PC-3 (cell line): ENCODE data around the gene CRB3. TPM values are rescaled to one million over a fixed set of nuclear protein-coding genes. Genes with fewer than 3 reads are reported as not detected.
"Not testable (repeated sequence)": the region's sequence is repeated elsewhere in the genome, so short reads cannot be mapped to it uniquely, and the experiment has no call there.

Source experiments
- ATAC-seq: fragments of 200-7000 bp; cut with Tn5 transposase; 2 replicates; pipeline ENCODE4 v1.9.1; 2020; ENCODE audit warnings: mild to moderate bottlenecking, moderate library complexity
- BruUV-seq: library from RNA; stranded (reverse); fragments of 400-500 nt; replicated peaks from 2 replicates; lab custom pipeline; 2021; lab: Mats Ljungman, UMichigan
- CTCF ChIA-PET: fragments of 300-600 bp; sonication (Branson Sonifier 250); formaldehyde crosslinking; loops from one replicate; lab custom pipeline; 2022; ENCODE audit warnings: antibody characterized with exemption; lab: Charles Lee
- POLR2A ChIA-PET: fragments of 300-600 bp; sonication (Branson Sonifier 250); formaldehyde crosslinking; loops from one replicate; lab custom pipeline; 2022; ENCODE audit warnings: antibody characterized with exemption; ENCODE audit not compliant: unreplicated experiment; lab: Charles Lee
- DNase-seq: peaks from one replicate; pipeline ENCODE4 v3.0.0-alpha.2; 2015
- H2AFZ ChIP-seq: fragments of 300-600 bp; sonication (generic); 2 replicates; pipeline ENCODE4 v1.6.0; 2016; ENCODE audit warnings: antibody characterized with exemption, low read length
- H3F3A ChIP-seq: fragments of 300-600 bp; sonication (generic); one replicate; pipeline ENCODE4 v1.6.0; 2017; ENCODE audit warnings: antibody characterized with exemption, low read length, control low read depth, mild to moderate bottlenecking; ENCODE audit not compliant: unreplicated experiment
- H3K27ac ChIP-seq: fragments of 300-600 bp; sonication (generic); 2 replicates; pipeline ENCODE4 v1.5.1; 2016; ENCODE audit warnings: mild to moderate bottlenecking, low read length
- H3K27me3 ChIP-seq: fragments of 300-600 bp; sonication (generic); 2 replicates; pipeline ENCODE4 v1.6.1; 2016; ENCODE audit warnings: low read length, mixed read lengths
- H3K36me3 ChIP-seq: fragments of 300-600 bp; sonication (generic); 2 replicates; pipeline ENCODE4 v1.6.1; 2016; ENCODE audit warnings: low read depth, mixed run types, low read length, mixed read lengths
- H3K4me1 ChIP-seq: fragments of 300-600 bp; sonication (generic); 2 replicates; pipeline ENCODE4 v1.5.1; 2016; ENCODE audit warnings: low read length; ENCODE audit not compliant: insufficient read depth
- H3K4me2 ChIP-seq: fragments of 300-600 bp; sonication (generic); 2 replicates; pipeline ENCODE4 v1.6.0; 2016; ENCODE audit warnings: low read length
- H3K4me3 ChIP-seq: fragments of 300-600 bp; sonication (generic); 2 replicates; pipeline ENCODE4 v1.5.1; 2016; ENCODE audit warnings: mild to moderate bottlenecking, low read length, mixed read lengths
- H3K79me2 ChIP-seq: fragments of 300-600 bp; sonication (generic); 2 replicates; pipeline ENCODE4 v1.6.1; 2017; ENCODE audit warnings: low read length, mixed read lengths
- H3K9ac ChIP-seq: fragments of 300-600 bp; sonication (generic); 2 replicates; pipeline ENCODE4 v1.6.0; 2016; ENCODE audit warnings: mild to moderate bottlenecking, low read length
- H3K9me2 ChIP-seq: fragments of 300-600 bp; sonication (generic); replicated peaks from 2 replicates; pipeline ENCODE4 v1.6.1; 2016; ENCODE audit warnings: mixed run types, low read length, mixed read lengths
- H3K9me3 ChIP-seq: fragments of 300-600 bp; sonication (generic); 2 replicates; pipeline ENCODE4 v1.6.1; 2016; ENCODE audit warnings: low read length, mixed read lengths
- H4K20me1 ChIP-seq: fragments of 300-600 bp; sonication (generic); 2 replicates; pipeline ENCODE4 v1.6.1; 2016; ENCODE audit warnings: low read length, mixed read lengths
- EZH2 ChIP-seq: fragments of 300-600 bp; sonication (generic); IDR thresholded peaks from one replicate; pipeline ENCODE4 v1.6.1; 2017; ENCODE audit warnings: antibody characterized with exemption, mild to moderate bottlenecking, low read length; ENCODE audit not compliant: unreplicated experiment
- EZH2phosphoT487 ChIP-seq: fragments of 300-600 bp; sonication (generic); IDR thresholded peaks from 2 replicates; pipeline ENCODE4 v1.6.1; 2018; ENCODE audit warnings: mild to moderate bottlenecking, antibody characterized with exemption, low read length, borderline replicate concordance
- intact Hi-C: fragments of 100-400 bp; cut with micrococcal nuclease; formaldehyde crosslinking; loops from 2 replicates; pipeline ENCODE4 v1.9.0; 2023
- total RNA-seq: library from RNA; depleted of rRNA; stranded (reverse); fragments of >200 nt; gene quantifications from 2 replicates; pipeline ENCODE4 v1.2.3, GENCODE V29; 2014
- TF ChIP-seq, protein P1 (sequence below): fragments of 300-600 bp; sonication (generic); conservative IDR thresholded peaks from 2 replicates; pipeline ENCODE4 v1.5.1; 2017; ENCODE audit warnings: antibody characterized with exemption, low read depth, mild to moderate bottlenecking, low read length

The CRB3 gene
- total RNA-seq, 1 experiment from 2014 or later = 71.3 TPM

DNA sequence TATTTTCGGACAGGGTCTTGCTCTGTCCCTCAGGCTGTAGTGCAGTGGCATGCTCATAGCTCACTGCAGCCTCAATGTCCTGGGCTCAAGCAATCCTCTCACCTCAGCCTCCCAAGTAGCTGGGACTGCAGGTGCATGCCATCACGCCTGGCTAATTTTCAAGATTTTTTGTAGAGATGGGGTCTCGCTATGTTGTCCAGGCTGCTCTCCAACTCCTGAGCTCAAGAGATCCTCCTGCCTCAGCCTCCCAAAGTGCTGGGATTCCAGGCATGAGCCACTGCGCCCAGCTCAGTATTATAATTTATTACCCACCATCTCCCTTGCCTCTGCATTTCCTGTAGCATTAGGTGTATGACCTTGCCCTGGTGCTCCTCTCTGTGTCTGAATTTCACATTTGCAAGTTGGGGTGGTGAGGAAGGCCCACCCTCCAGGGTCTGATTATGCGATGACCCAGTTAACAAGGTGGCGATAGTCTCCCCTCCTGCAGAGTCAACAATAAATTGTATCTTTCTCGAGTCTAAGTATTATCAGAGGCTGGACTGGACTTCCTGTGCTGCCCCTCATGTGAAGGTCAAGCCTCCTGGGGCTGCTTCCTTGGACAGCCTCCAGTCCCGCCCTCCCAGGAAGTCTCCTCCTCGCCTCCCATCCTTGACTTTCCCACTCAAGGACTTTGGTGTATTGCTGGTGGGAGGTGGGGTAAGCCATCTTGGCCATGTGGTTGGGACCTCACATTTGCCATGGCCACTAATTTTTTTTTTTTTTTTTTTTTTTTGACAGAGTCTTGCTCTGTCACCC lies 39.5 kb downstream of the CRB3 start:
- CTCF ChIA-PET = interaction anchor here (1.0 kb wide), 1 partner anchor 13 kb away, joined by 3 read pairs; no protein-coding TSS in a partner anchor
- Histone ChIP-seq H3K4me3 (no peak overlapping the region), H3K27me3 (peaks cover 19% of the 10 kb centered on the region), H3K9me2 (no peaks in the 10 kb centered on the region), H3K9ac (no peak overlapping the region), H2AFZ (no peak overlapping the region), H3K4me2 (no peak overlapping the region), H3K9me3 (no peaks in the 10 kb centered on the region), H3K36me3 (no peaks in the 10 kb centered on the region), H3K79me2 (no peaks in the 10 kb centered on the region), H3K27ac (no peak overlapping the region), H3F3A (no peaks in the 10 kb centered on the region), H4K20me1 (no peaks in the 10 kb centered on the region), H3K4me1 (peaks cover 3% of the 10 kb centered on the region; the same call in 1 of the 2 replicates)
- intact Hi-C loops = no loop called here
- TF ChIP-seq EZH2phosphoT487 = no peak
- TF ChIP-seq EZH2 = no peak
- TF ChIP-seq, protein P1, sequence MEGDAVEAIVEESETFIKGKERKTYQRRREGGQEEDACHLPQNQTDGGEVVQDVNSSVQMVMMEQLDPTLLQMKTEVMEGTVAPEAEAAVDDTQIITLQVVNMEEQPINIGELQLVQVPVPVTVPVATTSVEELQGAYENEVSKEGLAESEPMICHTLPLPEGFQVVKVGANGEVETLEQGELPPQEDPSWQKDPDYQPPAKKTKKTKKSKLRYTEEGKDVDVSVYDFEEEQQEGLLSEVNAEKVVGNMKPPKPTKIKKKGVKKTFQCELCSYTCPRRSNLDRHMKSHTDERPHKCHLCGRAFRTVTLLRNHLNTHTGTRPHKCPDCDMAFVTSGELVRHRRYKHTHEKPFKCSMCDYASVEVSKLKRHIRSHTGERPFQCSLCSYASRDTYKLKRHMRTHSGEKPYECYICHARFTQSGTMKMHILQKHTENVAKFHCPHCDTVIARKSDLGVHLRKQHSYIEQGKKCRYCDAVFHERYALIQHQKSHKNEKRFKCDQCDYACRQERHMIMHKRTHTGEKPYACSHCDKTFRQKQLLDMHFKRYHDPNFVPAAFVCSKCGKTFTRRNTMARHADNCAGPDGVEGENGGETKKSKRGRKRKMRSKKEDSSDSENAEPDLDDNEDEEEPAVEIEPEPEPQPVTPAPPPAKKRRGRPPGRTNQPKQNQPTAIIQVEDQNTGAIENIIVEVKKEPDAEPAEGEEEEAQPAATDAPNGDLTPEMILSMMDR = no peak
- no TSS peak for BruUV-seq
- no peak for DNase-seq
- POLR2A ChIA-PET = no interaction called here
- no peak for ATAC-seq

DNA sequence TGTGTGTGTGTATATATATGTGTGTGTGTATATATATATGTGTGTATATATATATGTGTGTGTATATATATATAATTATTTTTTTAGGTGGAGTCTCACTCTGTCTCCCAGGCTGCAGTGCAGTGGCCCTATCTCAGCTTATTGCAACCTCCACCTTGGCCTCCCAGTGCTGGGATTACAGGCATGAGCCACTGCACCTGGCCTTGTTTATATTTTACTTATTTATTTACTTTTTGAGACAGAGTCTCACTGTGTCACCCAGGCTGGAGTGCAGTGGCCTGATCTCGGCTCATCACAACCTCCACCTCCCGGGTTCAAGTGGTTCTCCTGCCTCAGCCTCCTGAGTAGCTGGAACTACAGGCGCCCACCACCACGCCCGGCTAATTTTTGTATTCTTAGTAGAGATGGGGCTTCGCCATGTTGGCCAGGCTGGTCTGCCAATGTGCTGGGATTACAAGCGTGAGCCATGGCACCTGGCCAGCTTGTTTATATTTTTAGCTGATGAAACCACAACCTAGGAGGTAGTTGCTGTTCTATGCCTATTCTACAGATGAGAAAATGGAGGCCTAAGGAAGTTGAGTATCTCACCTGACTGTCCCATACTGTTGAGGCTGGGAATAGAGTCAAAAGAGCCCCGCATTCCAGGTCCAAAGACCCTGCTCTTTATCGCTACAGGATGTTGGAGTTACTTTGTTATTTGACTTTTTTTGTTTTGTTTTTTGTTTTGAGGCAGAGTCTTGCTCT lies 44.1 kb downstream of the CRB3 start:
- CTCF ChIA-PET = not testable (repeated sequence)

DNA sequence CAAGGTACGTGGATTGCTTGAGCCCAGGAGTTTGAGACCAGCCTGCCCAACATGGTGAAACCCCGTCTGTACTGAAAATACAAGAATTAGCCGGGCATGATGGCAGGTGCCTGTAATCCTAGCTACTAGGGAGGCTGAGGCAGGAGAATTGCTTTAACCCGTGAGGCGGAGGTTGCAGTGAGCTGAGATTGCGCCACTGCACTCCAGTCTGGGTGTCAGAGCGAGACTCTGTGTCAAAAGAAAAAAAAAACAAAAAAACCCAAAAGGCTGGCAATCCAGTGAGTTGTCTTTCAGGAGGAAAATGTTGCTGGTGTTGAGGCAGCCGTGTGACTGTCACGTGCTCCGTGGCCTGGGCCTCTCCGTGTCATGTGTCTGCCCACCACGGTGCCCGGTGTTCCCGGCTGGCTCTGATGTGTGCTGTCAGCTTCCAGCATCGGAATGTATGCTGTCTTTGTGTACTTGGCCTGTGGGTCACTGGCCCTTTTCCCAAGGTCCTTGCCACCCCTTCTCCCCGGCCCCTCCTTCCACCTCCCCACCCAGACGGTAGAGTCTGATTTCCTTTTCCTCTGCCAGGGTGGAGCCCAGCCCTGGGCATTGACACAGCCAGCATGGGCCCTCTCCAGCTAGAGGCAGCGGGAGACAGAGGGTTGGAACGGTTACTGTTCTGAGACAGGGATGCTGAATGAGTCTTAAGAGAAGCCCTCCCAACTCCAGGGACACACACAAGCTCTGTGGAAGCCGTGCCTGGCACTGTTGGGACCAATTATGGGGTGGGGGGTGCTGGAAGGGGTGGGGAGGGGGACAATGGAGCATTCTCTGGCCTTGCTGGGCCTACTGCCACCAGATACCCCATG lies 45.3 kb downstream of the CRB3 start:
- Histone ChIP-seq H3K27me3 (no peaks in the 10 kb centered on the region), H3K79me2 (no peaks in the 10 kb centered on the region), H3K9me3 (no peaks in the 10 kb centered on the region), H3K4me3 (no peak overlapping the region), H3F3A (no peaks in the 10 kb centered on the region), H3K4me2 (no peak overlapping the region), H3K9ac (no peak overlapping the region), H2AFZ (no peak overlapping the region), H4K20me1 (no peaks in the 10 kb centered on the region), H3K27ac (no peak overlapping the region), H3K9me2 (no peaks in the 10 kb centered on the region), H3K36me3 (no peaks in the 10 kb centered on the region), H3K4me1 (0 out of 2 replicates have a peak, but pooled peaks cover 3% of the 10 kb centered on the region)
- intact Hi-C loops = no loop called here
- BruUV-seq = no TSS peak
- no peak for DNase-seq
- CTCF ChIA-PET = interaction anchor here (0.6 kb wide), 1 partner anchor 352 kb away, joined by 6 read pairs; no protein-coding TSS in a partner anchor
- POLR2A ChIA-PET = no interaction called here
- TF ChIP-seq, protein P1 = no peak
- TF ChIP-seq EZH2 (no peak), EZH2phosphoT487 (no peak)
- ATAC-seq = no peak

More for the DNA sequence above, 44.1 kb downstream of the CRB3 start:
- BruUV-seq, H3K4me1 ChIP-seq, POLR2A ChIA-PET, ATAC-seq, intact Hi-C loops, H4K20me1 ChIP-seq, H3K4me3 ChIP-seq, H3K9me3 ChIP-seq, H3K4me2 ChIP-seq, H3K27ac ChIP-seq, H2AFZ ChIP-seq, H3F3A ChIP-seq, DNase-seq, H3K9me2 ChIP-seq, H3K79me2 ChIP-seq, H3K9ac ChIP-seq, H3K27me3 ChIP-seq, H3K36me3 ChIP-seq: not testable (repeated sequence)
